SU-DHL-6 (cell line): ENCODE data around the gene MFSD11.

Experiments used
- CTCF ChIP-seq: fragments of 200-600 bp; sonication (generic); IDR thresholded peaks from one replicate; pipeline ENCODE4 v1.5.1; 2017; ENCODE audit warnings: antibody characterized with exemption, mild to moderate bottlenecking, low read length, moderate library complexity; ENCODE audit not compliant: insufficient read depth, poor library complexity, severe bottlenecking
- EZH2phosphoT487 ChIP-seq: fragments of 200-600 bp; sonication (generic), shearing (Covaris generic); conservative IDR thresholded peaks from 2 replicates; pipeline ENCODE4 v1.6.1; 2018; ENCODE audit warnings: mild to moderate bottlenecking, antibody characterized with exemption, low read length, moderate library complexity, mixed read lengths

- no peak for TF ChIP-seq CTCF
- no peak for TF ChIP-seq EZH2phosphoT487
Observed at GRCh38 chr17:76812263-76812662, 74.3 kb downstream of the MFSD11 start.
